Myocyte (in vitro differentiated cells): Measurements from ENCODE around the gene NPBWR2. TPM values are rescaled to one million over a fixed set of nuclear protein-coding genes. Genes with fewer than 3 reads are reported as not detected.
A peak's percentile ranks its signal among the peaks of the same experiment; 100 is the strongest.

ENCODE experiments used
- DNase-seq: peaks from one replicate; pipeline ENCODE4 v3.0.0-alpha.2; 2012; ENCODE audit warnings: low read depth
- total RNA-seq: library from RNA; depleted of rRNA; stranded (reverse); fragments of >200 nt; gene quantifications from 2 replicates; pipeline ENCODE4 v1.2.3, GENCODE V29; 2014

The NPBWR2 gene
- total RNA-seq, 1 donor from 2014 or later, result not detected

GRCh38 chr20:64074184-64074789, 33.1 kb downstream of the NPBWR2 start:
- DNase-seq, result no peak

- no peak for DNase-seq
These were observed 33.7 kb downstream of the NPBWR2 start for GRCh38 chr20:64073476-64074183.

GRCh38 chr20:64072498-64073063, 34.8 kb downstream of the NPBWR2 start:
- no peak for DNase-seq

DNA sequence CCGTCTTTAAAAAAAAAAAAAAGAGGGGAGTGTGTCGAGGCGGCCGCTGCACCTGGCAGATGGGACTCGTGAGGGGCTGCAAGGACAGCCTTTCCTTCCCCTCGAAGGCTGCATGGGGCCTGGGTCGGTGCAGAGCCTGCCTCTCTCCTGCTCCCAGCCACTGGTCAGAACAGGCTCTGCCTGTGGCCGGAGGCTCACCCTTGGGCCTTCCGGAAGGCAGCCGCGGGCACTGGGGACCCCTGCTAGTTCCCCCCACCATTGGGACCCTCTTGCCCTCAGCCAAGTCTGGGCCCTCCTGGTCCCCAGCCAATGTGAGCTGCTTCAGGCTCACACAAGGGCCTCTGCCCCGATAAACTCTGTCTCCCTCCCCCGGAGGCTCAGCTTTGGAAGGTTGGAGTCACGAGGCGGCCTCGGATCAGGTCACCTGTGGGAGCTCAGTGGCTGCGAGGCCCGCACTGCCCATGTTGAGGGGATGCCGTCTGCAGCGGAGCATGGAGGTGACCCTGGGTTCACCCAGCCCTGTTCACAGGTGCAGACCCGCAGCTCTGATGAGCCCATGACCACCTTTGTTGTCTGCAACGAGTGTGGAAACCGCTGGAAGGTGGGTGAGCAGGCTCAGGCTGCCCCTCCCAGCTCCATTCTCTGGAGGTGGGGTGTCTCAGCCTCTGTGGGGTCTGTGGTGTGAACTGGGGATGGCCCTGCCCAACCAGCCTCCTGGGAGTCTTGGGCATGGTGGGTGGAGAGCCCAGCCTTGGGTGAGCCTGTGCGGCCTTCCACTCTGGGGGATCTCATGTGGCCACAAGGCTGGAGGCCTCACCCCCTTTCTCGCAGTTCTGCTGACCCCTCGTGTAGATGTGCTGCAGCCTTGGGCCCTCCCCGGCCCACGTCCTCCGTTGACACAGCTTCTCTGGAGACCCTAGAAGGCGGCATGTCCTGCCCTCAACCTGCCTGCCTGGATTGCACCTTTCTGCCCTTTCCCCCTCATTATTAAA, 35.7 kb downstream of the NPBWR2 start:
- no peak for DNase-seq

DNA sequence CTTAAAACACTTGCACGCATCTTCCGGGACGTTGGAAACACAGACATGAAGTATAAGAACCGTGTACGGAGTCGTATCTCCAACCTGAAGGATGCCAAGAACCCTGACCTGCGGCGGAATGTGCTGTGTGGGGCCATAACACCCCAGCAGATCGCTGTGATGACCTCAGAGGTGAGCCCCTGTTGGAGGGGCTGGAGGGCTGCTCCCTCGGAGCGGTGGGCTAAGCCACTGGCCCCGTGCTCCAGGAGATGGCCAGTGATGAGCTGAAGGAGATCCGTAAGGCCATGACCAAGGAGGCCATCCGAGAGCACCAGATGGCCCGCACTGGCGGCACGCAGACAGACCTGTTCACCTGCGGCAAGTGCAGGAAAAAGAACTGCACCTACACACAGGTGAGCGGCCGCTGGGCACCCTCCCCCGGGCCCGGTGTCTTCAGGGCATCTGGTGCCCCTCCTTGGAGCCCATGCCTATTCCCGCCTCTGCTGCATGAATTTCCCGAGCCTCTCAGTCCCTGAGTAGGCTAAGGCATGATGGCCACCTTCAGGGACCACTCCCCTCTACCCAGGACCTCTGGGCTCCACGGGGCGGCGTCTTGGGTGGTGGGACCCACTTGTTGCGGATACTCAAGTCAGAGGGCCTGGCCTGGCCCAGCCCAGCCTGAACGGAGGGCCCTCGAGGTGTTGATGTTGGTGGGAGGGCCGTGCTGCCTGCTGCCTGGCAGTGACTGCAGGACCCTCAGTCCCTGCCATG, 36.9 kb downstream of the NPBWR2 start:
- no peak for DNase-seq

DNA sequence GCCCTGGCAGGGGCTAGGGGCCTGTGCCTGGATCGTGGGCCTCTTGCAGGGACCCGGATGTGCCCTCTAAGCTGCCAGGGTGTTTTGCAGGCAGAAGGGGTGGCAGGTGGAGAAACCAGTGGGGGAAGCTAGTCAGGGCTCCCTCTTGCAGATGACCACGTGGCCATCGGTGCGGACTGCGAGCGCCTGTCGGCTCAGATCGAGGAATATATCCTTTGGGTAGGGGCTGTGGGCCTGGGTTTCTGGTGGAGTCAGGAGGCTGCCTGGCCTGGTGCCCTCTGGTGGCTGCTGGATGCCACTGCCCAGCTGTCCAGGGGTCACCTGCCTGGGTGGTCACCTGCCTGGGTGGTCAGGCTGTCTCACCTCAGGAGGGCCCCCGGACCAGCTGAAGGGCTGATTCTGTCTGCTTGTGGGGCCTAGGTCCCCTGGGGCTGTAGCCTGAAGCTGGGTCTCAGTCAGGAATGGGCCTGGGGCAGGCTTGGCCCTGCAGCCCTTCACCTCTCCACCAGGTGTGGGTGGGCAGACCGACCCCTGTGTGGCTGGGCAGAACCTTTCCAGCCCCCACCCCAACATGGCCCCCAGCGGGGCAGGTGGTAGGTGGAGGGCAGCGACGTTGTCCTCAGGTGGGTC, 37.6 kb downstream of the NPBWR2 start:
- DNase-seq, result no peak

- no peak for DNase-seq
These were observed 38.2 kb downstream of the NPBWR2 start for GRCh38 chr20:64069209-64069613.

GRCh38 chr20:64068386-64069208, 38.8 kb downstream of the NPBWR2 start:
- peak; percentile 45 for DNase-seq

- DNase-seq, result no peak
These were observed 39.5 kb downstream of the NPBWR2 start for GRCh38 chr20:64067733-64068307.

DNA sequence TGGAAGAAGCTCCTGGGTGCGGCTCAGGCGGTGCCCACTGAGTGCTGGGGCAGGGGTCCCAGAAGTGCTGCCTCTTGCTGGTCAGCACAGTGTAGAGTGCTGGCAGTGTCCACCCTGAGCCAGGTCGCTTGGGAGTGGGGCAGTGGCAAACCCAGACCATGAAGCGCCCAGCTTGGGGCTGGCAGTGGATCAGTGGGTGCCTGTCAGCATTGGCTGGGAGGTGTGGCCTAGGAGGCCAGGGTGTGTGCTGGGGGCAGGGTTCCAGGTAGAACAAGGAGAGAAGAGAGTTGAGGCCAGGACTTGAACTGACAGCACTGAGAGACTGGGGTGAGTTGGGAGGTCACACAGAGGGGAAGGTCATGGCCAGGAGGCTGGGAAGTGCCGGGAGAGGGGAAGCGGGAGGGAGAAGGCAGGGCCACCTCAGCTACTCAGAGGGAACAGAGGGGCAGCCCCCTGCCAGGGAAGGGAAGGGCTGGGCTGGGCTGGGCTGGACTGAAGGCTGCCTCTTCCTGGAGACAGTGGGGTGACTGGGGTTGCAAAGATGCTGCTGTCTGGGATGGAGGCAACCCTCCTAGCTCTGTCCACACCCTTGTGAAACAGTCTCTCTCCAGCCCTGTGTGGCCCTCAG, 40.2 kb downstream of the NPBWR2 start:
- DNase-seq, result no peak

DNA sequence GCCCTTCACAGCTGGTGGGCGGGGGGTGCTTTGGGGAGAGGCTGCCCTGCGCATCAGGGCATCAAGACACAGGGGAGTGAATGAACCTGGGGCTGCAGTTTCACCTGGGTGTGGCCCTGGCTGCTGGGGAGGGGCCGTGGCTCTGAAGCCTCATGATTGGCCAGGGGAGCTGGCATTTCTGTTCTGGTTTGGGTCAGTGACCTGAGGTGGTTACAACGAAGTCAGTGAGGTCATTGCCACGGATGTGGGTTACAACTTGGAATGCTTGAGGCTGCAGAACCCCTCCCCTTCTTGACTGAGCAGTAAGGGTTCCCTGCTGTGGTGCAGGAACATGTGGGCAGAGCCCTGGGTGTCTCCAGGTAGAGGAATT, 41.4 kb downstream of the NPBWR2 start:
- peak; percentile 73 for DNase-seq

DNA sequence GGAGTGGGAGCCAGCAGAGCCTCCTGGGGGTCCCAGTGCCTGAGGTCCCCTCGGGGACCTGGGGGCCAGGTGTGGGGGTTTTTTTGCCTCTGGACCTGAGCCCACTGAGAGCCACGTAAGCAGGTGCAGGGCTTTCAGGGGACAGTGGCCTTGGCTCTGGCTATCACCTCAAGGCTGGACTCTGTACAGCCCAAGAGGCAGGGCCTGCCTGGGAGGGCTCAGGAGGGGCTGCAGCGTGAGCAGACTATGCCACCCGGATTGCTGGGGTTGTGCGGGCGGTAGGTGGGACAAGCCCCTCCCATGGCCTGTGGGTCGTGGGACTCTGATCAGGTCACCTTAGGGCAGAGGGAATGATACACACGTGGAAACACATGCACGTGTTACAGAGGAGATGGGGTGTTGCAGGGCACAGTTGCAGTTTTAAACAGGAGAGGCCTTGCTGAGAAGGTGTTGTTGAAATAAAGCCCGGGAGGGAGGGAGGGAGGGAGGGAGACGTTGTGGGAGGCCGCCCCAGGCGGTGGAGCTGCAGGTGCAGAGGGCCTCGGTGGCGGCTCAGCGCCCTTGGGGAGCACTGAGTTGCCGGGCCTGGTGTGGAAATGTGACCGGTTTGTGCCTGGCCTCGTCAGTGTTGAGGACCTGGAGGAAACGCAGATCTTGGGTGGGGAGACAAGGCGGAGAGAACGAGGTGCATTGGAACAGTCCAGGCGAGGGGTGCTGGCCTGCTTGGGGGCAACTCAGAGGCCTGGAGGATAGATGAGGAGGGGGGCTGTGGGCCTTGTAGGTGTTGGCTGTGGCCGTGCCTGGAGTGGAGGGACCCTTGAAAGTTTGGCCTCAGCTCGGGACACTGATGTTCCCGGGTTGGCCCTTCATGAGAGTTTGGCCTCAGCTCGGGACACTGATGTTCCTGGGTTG, 42.0 kb downstream of the NPBWR2 start:
- DNase-seq, result no peak

- peak; percentile 51 for DNase-seq
These were observed 43.1 kb downstream of the NPBWR2 start for GRCh38 chr20:64064145-64064698.

DNA sequence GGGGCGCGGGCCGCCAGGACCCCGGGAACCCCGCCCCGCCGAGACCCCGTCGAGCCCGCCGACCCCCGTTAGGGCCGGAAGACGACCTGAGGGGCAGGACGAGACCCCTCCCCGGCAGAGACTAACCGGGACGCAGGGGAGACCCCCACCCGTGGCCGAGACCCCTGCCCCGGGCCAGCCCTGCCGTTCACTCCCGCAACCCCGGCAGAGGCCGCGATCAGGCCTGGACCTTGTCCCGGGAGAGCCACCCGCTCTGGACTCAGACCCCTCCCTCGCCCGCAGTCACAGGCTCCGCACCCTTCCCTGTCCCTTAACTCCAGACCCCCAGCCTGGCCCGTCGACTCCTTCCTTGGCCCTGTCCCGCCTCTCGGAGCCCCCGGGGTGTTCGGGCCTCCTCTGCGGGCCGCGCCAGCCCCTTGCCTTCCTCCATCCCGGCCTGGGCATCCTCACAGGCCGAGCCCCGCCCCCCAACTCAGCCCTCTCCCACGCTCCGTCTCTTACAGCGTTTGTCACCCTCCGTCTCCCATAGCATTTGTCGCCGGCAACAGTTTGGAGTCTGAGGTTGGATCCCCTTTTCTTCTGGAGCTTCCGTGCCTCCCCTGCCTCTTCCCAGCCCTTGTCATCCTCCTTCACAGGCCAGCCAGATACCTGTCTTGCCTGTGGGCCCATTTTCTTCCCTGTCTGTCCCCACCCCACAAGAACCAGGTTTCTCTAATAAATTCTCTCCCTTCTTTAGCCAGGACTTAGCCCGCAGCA, 43.8 kb downstream of the NPBWR2 start:
- no peak for DNase-seq

DNA sequence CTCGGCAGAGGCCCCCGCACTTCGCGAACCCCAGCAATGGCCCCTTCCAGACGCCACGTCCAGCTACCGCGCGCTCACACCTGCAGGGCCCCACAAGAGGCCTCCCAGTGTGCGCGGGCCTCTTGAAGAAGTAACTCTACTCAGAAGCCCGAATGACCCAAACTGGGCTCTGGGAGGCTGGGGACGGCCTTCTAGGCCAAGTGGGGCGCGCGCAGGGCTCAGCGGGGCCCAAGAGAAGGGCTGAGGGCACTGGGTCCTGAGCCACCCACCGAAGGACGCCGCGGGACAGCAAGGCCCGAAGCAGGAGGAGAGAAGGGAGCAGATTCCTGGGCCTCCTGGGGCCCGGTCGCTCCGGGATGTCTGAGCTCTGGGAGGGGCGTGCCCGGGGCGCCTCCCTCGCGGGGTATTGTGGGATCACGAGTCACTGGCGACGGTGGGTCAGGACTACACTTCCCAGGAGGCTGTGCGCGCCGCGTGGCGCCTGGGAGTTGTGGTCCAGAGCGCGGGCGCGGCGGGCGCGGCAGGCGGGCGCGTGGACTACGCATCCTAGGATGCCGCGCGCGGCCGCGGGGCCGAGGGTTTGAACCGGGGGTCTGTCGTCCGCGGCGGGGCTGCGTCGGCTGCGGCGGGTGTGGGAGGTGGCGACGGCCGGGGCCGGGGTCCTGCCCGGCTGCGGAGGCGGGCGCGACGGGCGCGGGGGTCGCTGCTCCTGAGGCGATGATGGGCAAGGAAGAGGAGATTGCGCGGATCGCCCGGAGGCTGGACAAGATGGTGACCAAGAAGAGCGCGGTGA, 44.6 kb downstream of the NPBWR2 start, which contains the start of gene TCEA2:
TSS of gene TCEA2 (plus strand) at position 603 of the 793 bp plus-strand sequence. CDS start at position 718, 115 bp downstream.
- DNase-seq, result peak; percentile 98

- DNase-seq, result no peak
These were observed 45.1 kb downstream of the NPBWR2 start for GRCh38 chr20:64062276-64062595.
